H1 (cell line): ENCODE results near the gene TBC1D16. TPM values are rescaled to one million over a fixed set of nuclear protein-coding genes. Genes with fewer than 3 reads are reported as not detected.

Experiments
- CTCF ChIA-PET: fragments of 300-600 bp; sonication (Branson Sonifier 250); formaldehyde crosslinking; loops from one replicate; lab custom pipeline; 2021; ENCODE audit not compliant: partially characterized antibody; lab: Charles Lee
- POLR2A ChIA-PET: fragments of 300-600 bp; sonication (Branson Sonifier 250); formaldehyde crosslinking; loops from one replicate; lab custom pipeline; 2021; ENCODE audit warnings: inconsistent platforms; ENCODE audit not compliant: partially characterized antibody; lab: Charles Lee
- DNase-seq, 2 experiments: peaks; one replicate each; pipeline versions ENCODE4 v3.0.0 to v3.0.0-alpha.2; 2010 to 2022; ENCODE audit warnings: low spot score in 2 of 2, low read depth in 1 of 2, mixed read lengths in 1 of 2
- FAIRE-seq: peaks from 2 replicates; lab custom pipeline; 2011; peaks lifted over from hg19 to GRCh38; lab: Jason Lieb, UNC
- H2AFZ ChIP-seq: 2 replicates; pipeline ENCODE4 v1.8.1; 2012; ENCODE audit warnings: low read length, inconsistent platforms
- H2AK5ac ChIP-seq: 2 replicates; pipeline ENCODE4 v1.6.1; 2013; ENCODE audit warnings: low read depth, low read length
- H2BK120ac ChIP-seq: replicated peaks from 2 replicates; pipeline ENCODE3; 2013; ENCODE audit warnings: low read depth, low read length, inconsistent platforms
- H2BK12ac ChIP-seq: 2 replicates; pipeline ENCODE4 v1.6.1; 2013; ENCODE audit warnings: low read depth, low read length
- H2BK15ac ChIP-seq: 2 replicates; pipeline ENCODE4 v1.6.1; 2013; ENCODE audit warnings: low read length
- H2BK20ac ChIP-seq: 2 replicates; pipeline ENCODE4 v1.6.1; 2013; ENCODE audit warnings: low read length
- H2BK5ac ChIP-seq: 2 replicates; pipeline ENCODE4 v1.6.1; 2013; ENCODE audit warnings: low read depth, low read length
- H3K14ac ChIP-seq: 2 replicates; pipeline ENCODE4 v1.6.1; 2013; ENCODE audit warnings: inconsistent platforms; ENCODE audit not compliant: insufficient read length
- H3K18ac ChIP-seq: 2 replicates; pipeline ENCODE4 v1.6.1; 2013; ENCODE audit warnings: low read length; ENCODE audit errors: extremely low read depth
- H3K23ac ChIP-seq: 2 replicates; pipeline ENCODE4 v1.6.1; 2013; ENCODE audit warnings: inconsistent platforms; ENCODE audit not compliant: insufficient read length
- H3K23me2 ChIP-seq: 2 replicates; pipeline ENCODE4 v1.6.1; 2013; ENCODE audit warnings: low read depth, low read length
- H3K27ac ChIP-seq: 2 replicates; pipeline ENCODE4 v1.6.1; 2011; ENCODE audit warnings: low read depth, low read length, inconsistent platforms
- H3K27me3 ChIP-seq, 4 experiments: replicated peaks in 1 of 4; 1 replicate in 1 of 4; 2 replicates in 3 of 4; pipeline versions ENCODE4 v1.6.1 to v1.8.1; 2011 to 2013; ENCODE audit warnings: low read length in 3 of 4, mild to moderate bottlenecking in 3 of 4, inconsistent platforms in 2 of 4, mixed read lengths in 2 of 4, moderate library complexity in 1 of 4; ENCODE audit not compliant: control insufficient read depth in 3 of 4, insufficient read depth in 3 of 4; ENCODE audit errors: extremely low read depth in 1 of 4
- H3K36me3 ChIP-seq, 4 experiments: 2 replicates each; pipeline versions ENCODE4 v1.6.1 to v1.8.1; 2011 to 2013; ENCODE audit warnings: mild to moderate bottlenecking in 4 of 4, low read length in 3 of 4, moderate library complexity in 2 of 4, control low read depth in 1 of 4, inconsistent platforms in 1 of 4; ENCODE audit not compliant: insufficient read depth in 4 of 4, control insufficient read depth in 2 of 4
- H3K4ac ChIP-seq: replicated peaks from 2 replicates; pipeline ENCODE3; 2013; ENCODE audit warnings: low read length, low read depth, mixed read lengths, inconsistent platforms; ENCODE audit not compliant: insufficient read length
- H3K4me1 ChIP-seq, 4 experiments: replicated peaks in 1 of 4; 1 replicate in 1 of 4; 2 replicates in 3 of 4; pipeline versions ENCODE4 v1.6.1 to v1.8.1; 2011 to 2013; ENCODE audit warnings: low read length in 3 of 4, inconsistent platforms in 2 of 4, mixed read lengths in 1 of 4; ENCODE audit not compliant: insufficient read depth in 4 of 4, control insufficient read depth in 3 of 4
- H3K4me2 ChIP-seq, 2 experiments: 2 replicates each; pipeline versions ENCODE4 v1.6.1 to v1.8.1; 2011 to 2013; ENCODE audit warnings: low read depth in 2 of 2, low read length in 2 of 2, control low read depth in 1 of 2, inconsistent platforms in 1 of 2, mild to moderate bottlenecking in 1 of 2; ENCODE audit not compliant: insufficient read depth in 1 of 2
- H3K4me3 ChIP-seq, 4 experiments: fragments of 200-600, 300-600 bp in 1 of 4; sonication (generic), shearing (Covaris generic), sonication (Bioruptor Twin) in 1 of 4; 2 replicates each; pipeline versions ENCODE4 v1.5.1 to v1.8.1; 2011 to 2016; ENCODE audit warnings: low read length in 4 of 4, low read depth in 3 of 4, control low read depth in 2 of 4, inconsistent platforms in 2 of 4, mild to moderate bottlenecking in 2 of 4, mixed read lengths in 1 of 4, moderate library complexity in 1 of 4; ENCODE audit not compliant: insufficient read depth in 2 of 4; ENCODE audit errors: extremely low read depth in 1 of 4
- H3K56ac ChIP-seq: replicated peaks from 2 replicates; pipeline ENCODE3; 2013; ENCODE audit warnings: low read depth, mild to moderate bottlenecking, mixed read lengths, low read length, inconsistent platforms; ENCODE audit not compliant: insufficient read length
- H3K79me1 ChIP-seq: 2 replicates; pipeline ENCODE4 v1.6.1; 2013; ENCODE audit warnings: low read depth, low read length, control low read depth
- H3K79me2 ChIP-seq, 2 experiments: 2 replicates each; pipeline versions ENCODE4 v1.6.1 to v1.8.1; 2012 to 2013; ENCODE audit warnings: low read length in 2 of 2, mild to moderate bottlenecking in 2 of 2, inconsistent platforms in 1 of 2; ENCODE audit not compliant: insufficient read depth in 2 of 2, control insufficient read depth in 1 of 2
- H3K9ac ChIP-seq, 4 experiments: replicated peaks in 1 of 4; 1 replicate in 1 of 4; 2 replicates in 3 of 4; pipeline versions ENCODE4 v1.6.1 to v1.8.1; 2011 to 2013; ENCODE audit warnings: low read depth in 3 of 4, low read length in 3 of 4, control low read depth in 2 of 4, mild to moderate bottlenecking in 2 of 4, moderate library complexity in 2 of 4, inconsistent platforms in 1 of 4; ENCODE audit errors: extremely low read depth in 1 of 4
- H3K9me3 ChIP-seq, 2 experiments: 2 replicates each; pipeline versions ENCODE4 v1.6.1 to v1.8.1; 2012 to 2013; ENCODE audit warnings: mild to moderate bottlenecking in 2 of 2, moderate library complexity in 2 of 2, control low read depth in 1 of 2, inconsistent platforms in 1 of 2, low read depth in 1 of 2, low read length in 1 of 2, mixed read lengths in 1 of 2; ENCODE audit not compliant: insufficient read depth in 2 of 2
- H4K20me1 ChIP-seq, 2 experiments: replicated peaks in 1 of 2; 2 replicates each; pipeline versions ENCODE3 to v1.8.1; 2011 to 2013; ENCODE audit warnings: inconsistent platforms in 2 of 2, low read length in 2 of 2, mild to moderate bottlenecking in 1 of 2; ENCODE audit not compliant: insufficient read depth in 2 of 2, control insufficient read depth in 1 of 2
- H4K5ac ChIP-seq: 2 replicates; pipeline ENCODE4 v1.6.1; 2013; ENCODE audit warnings: low read length, low read depth, mixed read lengths, inconsistent platforms; ENCODE audit not compliant: insufficient read length
- H4K8ac ChIP-seq: 2 replicates; pipeline ENCODE4 v1.8.0; 2013; ENCODE audit warnings: mild to moderate bottlenecking, moderate library complexity, low read length, inconsistent platforms; ENCODE audit not compliant: insufficient read depth; ENCODE audit errors: extremely low read depth
- H4K91ac ChIP-seq: replicated peaks from 2 replicates; pipeline ENCODE3; 2013; ENCODE audit warnings: low read length, mixed read lengths, inconsistent platforms; ENCODE audit not compliant: insufficient read length
- CHD2 ChIP-seq: IDR thresholded peaks from 2 replicates; pipeline ENCODE4 v1.6.1; 2012; ENCODE audit warnings: low read length, improper control_type of control experiment
- KDM4A ChIP-seq: IDR thresholded peaks from one replicate; pipeline ENCODE4 v1.7.1; 2012; ENCODE audit warnings: low read depth, mild to moderate bottlenecking, moderate library complexity, low read length, inconsistent platforms; ENCODE audit not compliant: severe bottlenecking
- POLR2A ChIP-seq, 2 experiments: IDR thresholded peaks; 1 replicate in 1 of 2; 2 replicates in 1 of 2; pipeline ENCODE4 v1.6.1; 2011; ENCODE audit warnings: low read depth in 2 of 2, low read length in 2 of 2, mild to moderate bottlenecking in 2 of 2; ENCODE audit errors: control extremely low read depth in 1 of 2
- POLR2AphosphoS5 ChIP-seq: IDR thresholded peaks from 2 replicates; pipeline ENCODE4 v1.6.1; 2011; ENCODE audit warnings: low read depth, low read length
- WGBS, 2 experiments: shearing (Covaris generic) in 1 of 2; methylation state at CpG; one replicate each; pipeline versions ENCODE4 v1.1.6 to v1.1.7; 2013 to 2015; ENCODE audit warnings: low lambda C conversion rate in 2 of 2, mixed read lengths in 2 of 2, inconsistent platforms in 1 of 2, low coverage in 1 of 2, missing lambda C conversion rate in 1 of 2; ENCODE audit not compliant: insufficient replicate concordance in 2 of 2, insufficient coverage in 1 of 2, insufficient read length in 1 of 2; ENCODE audit errors: extremely low coverage in 1 of 2, missing lambda C conversion rate in 1 of 2; 5-methylcytosine and 5-hydroxymethylcytosine counted together
- polyA plus RNA-seq, 7 experiments: library from polyadenylated mRNA; depleted of rRNA in 3 of 7; stranded (reverse) in 5 of 7; unstranded in 2 of 7; fragments of >200 nt in 5 of 7; fragments of 200-250 nt in 2 of 7; gene quantifications; 1 replicate in 5 of 7; 2 replicates in 1 of 7; 4 replicates in 1 of 7; pipeline versions ENCODE4 v1.2.1 to v1.2.3, GENCODE V29; 2011 to 2013; ENCODE audit warnings: missing spikeins in 2 of 7, mixed read lengths in 2 of 7
- total RNA-seq: library from RNA; stranded (reverse); fragmentation: NEBNext Ultra II Directional; extraction: Animal tissue kit (Norgen Biotek cat#: 25700); gene quantifications from 2 replicates; pipeline ENCODE4 v1.2.1, GENCODE V29; 2021

TBC1D16 gene
- total and polyA plus RNA-seq, 2 of the 8 experiments (the other 6 are each of a cell fraction or from before 2014, with no cell fraction given) = 21.1 to 109 TPM

DNA sequence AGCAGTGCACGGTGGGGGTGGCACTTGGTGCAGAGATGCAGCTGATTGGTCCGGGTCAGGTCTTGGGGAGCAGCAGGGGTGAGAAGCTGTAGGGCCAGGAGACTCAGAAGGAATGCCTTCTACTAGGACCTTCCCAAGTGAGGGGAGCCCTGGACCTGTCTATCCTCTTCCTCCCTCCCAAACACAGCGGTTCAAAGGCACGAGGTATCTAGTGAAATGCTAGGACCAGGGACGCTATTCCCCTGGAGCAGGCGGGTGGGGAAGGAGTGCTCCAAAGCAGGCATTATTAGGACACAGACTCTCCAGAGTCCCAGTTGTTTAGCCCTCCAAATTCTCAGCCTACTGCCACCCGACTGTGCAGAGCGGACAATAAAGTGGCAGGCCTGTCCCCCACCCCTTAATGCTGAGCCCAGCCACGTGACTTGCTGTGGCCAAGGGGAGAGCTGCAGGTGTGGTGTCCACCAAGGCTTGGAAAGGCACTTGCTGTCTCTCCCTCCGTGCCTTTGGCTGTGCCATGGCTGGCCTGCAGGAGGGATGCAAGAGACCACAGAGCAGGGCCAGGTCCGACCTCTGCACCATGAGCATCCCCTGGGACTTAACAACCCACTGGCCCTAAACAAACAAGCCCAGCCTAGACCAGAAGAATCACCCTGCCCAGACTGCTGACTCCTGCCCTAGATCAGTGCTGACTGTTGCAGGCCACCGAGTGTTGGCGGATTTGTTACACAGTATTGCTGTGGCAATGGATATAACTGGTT lies 97.2 kb downstream of the TBC1D16 start:
- Histone ChIP-seq H3K56ac (no peak overlapping the region), H3K36me3 (peaks cover 9 to 24% (median 21%) of the 10 kb centered on the region in 4 experiments; a peak in 5 of 8 replicates), H2BK5ac (no peak overlapping the region; the same call in 1 of the 2 replicates), H3K79me2 (no peaks in the 10 kb centered on the region), H3K4me1 (peaks cover 0 to 21% (median 13%) of the 10 kb centered on the region in 4 experiments; a peak in 6 of 7 replicates), H3K14ac (no peak overlapping the region), H3K79me1 (no peaks in the 10 kb centered on the region), H2BK15ac (no peak overlapping the region), H2AK5ac (no peak overlapping the region), H3K18ac (no peak overlapping the region), H4K91ac (no peak overlapping the region), H2AFZ (no peak overlapping the region), H2BK120ac (no peak overlapping the region), H3K23me2 (no peaks in the 10 kb centered on the region), H3K27me3 (no peaks in the 10 kb centered on the region), H3K23ac (no peak overlapping the region), H4K20me1 (peaks cover 8 to 9% of the 10 kb centered on the region in 2 experiments), H3K4me2 (no peak overlapping the region), H4K5ac (no peak overlapping the region), H3K4me3 (no peak overlapping the region), H2BK12ac (no peak overlapping the region), H2BK20ac (no peak overlapping the region), H3K27ac (no peak overlapping the region), H3K4ac (no peak overlapping the region), H3K9me3 (no peaks in the 10 kb centered on the region), H4K8ac (peak overlapping the region; percentile 48; the same call in 1 of the 2 replicates), H3K9ac (no peak overlapping the region)
- FAIRE-seq (no peak), DNase-seq (no peak)
- TF ChIP-seq CHD2 (no peak), POLR2AphosphoS5 (0 out of 2 replicates have a peak, but pooled peaks have one; percentile 27), KDM4A (no peak), POLR2A (IDR thresholded peaks at IDR 0.05; ENCODE audit: control extremely low read depth in 1 of 2, low read depth in 2 of 2, low read length in 2 of 2) (no peak)
- CTCF ChIA-PET = interaction anchor here (4.8 kb wide), 1 partner anchor 32 kb away, joined by 25 read pairs; no protein-coding TSS in a partner anchor
- POLR2A ChIA-PET = interaction anchor here (0.5 to 11.0 kb wide), 9 partner anchors 13 to 142 kb away, joined by 3 to 152 read pairs (median 3); partner anchors contain the start of gene CBX8
- WGBS, 2 experiments = 86% methylated on average over 13 of the region's 13 CpGs; no CpG with 5 or more reads in 1 of the 2 experiments
